ENCODE measurements around the gene NSDHL.

The NSDHL gene

DNA sequence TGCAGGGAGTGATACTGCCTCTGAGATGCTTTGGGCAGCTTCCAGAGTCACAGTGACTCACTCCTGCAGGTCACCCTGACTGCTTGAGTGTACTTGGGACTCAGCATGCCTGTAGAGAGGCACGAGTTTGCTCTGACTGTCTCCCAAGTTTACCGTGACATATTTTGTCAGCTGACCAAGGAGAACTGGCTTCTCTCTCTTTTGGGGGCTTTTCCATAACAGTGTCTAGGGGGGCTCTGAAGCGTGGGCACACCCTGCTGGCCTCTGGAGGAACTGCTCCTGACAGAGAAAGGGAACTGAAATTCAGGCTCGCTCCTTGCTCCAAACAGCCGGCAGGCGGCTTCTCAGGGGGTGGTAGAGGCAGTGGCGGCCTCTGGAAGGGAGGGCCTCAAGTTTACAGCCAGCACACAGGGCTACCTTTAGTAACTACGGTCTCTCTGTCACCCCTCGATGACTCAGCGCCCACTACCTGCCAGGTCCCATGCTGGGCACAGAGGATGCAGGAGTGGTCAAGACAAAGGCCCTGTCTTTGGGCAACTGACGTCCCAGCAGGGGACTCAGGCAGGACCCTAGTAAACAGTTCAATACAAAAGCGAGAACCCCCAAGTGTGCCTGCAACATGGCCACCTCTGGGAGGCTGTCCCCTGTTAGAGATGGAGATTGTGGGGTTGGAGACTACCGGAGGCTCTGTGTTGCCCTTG is 84.8 kb downstream of the NSDHL start:
- DNase-seq = no peak

DNA sequence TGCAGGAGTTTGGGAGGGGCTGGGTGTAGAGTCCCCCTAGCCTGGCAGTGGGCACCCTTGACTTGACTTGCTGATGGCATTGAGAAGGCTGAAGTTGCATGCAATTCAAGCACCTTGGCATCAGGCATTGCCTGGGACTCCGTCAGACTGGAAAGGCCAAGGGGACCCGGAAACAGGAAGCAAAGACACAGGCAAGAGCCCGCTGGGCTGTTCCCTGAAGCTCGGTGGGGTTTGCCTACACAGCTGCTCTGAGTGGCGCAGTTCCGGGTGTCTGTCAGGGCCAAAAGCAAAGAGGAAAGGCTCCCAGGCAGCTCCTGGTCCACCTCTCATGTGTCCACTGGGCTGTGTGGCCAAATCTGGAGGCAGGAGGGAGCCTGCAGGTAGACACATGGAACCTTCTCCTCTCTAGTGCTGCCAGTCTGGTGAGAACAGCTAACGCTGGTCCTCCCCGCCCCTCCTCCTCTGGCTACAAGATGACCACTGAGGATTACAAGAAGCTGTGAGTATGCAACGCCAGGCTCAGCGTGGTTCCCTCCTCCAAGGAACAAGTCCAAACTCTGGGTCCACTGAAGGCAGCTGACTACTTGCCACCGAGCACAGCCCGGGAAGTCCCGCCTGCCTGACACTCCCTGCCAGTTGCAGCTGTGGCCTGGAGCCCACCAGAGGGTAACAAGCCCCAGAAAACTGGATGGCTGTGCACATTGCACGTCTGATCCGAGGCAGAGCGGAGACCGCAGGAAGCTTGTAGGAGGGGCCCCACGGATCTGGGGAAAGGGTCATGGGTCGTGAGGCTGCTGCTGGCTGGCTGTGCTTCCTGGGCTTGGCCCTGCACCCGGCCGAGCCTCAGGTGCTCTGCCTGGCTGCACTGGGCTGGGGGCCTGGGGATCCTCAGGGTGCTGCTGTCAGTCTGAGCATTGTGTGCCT is 87.1 kb downstream of the NSDHL start:
- DNase-seq = no peak

DNA sequence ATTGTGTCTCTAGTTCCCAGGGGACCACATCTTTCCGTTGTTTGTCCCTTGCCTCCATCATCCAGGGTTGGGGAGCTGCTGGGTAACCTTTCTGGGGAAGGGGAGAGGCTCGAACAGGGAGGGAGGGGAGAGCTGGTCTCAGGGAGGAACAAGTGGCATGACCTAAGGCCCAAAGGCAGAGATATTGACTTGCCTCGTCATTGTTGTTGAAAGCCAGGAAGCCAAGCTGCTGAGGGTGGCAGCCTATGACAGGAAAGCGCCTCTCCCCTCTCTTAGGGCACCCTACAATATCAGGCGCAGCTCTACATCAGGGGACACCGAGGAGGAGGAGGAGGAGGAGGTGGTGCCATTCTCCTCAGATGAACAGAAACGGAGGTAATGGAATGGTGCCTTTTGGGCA is 87.8 kb downstream of the NSDHL start:
- no peak for DNase-seq
